GM21528 (cell line): Measurements from ENCODE around the gene NYAP1.
"Not testable (repeated sequence)": the region's sequence is repeated elsewhere in the genome, so short reads cannot be mapped to it uniquely, and the experiment has no call there.

Experiments
- ATAC-seq: cut with Tn5 transposase; IDR thresholded peaks from one replicate; pipeline ENCODE4 v1.9.1; 2021; ENCODE audit warnings: mild to moderate bottlenecking, moderate library complexity; ENCODE audit not compliant: unreplicated experiment, low FRiP score

The NYAP1 gene

DNA sequence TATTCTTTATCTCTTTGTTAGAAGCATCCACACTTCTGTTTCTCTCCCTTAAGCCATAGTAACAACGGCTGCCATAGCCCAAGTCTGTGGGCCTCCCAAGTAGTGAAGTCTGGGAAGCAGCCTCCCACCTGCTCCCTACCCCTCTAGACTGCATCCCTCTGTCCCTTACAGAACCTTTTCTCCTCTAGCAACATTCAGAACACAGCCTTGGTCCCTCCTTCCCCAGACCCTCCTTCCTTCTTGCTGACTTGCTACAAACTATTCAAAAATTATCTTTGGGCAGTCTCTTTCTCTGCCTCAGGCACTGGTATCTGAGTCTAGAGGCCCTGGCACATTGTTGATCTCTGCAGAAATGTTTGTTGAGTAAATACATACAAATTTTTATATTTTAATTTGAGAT is 2.3 kb upstream of the NYAP1 start:
- no peak for ATAC-seq

DNA sequence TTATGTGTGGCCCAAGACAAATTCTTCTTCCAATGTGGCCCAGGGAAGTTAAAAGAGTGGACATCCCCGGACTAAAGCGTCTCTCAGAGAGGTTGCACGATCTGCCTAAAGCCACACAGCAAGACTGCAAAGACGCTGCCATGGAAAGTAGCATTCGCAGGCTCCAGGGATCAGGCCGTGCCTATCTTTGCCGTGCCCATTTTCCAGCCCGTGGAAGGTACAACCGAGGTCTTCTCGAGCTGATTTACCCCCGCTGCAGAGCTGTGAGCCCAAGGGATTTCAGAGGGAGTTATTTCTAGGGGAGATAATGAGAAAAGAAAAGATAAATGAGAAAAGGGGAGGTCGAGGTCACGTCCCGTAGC is 1.0 kb upstream of the NYAP1 start:
- no peak for ATAC-seq

DNA sequence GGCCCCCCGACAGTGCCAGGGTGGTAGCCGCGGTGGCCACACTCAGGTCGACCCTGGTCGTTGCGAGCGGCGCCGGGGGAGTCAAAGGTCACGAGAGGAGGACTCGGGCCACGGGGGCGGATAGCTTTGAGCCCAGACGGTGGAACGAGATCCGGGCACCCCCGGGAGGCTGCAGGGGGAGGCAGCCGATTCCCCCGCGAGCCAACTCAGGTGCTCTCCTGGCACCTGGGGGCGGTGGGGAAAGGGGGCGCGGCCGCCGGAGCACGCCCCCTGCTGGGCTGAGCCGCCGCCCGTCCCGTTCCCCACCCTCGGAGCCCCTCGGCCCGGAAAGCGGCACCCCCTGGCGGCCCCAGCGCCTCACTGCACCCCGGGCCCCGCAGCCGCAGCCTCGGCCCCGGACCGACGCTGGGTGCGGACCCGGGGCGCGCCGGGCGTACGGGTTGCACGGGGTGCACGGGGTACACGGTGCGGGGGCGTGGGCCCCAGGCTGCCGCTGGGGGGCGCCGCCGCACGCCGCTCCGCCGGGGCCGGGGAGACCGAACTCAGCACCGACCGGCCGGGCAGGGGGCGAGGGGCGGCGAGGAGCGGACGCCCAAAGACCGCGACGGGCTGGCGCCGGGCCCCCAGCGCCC is 521 bp upstream of the NYAP1 start:
- peak; percentile 48 for ATAC-seq

DNA sequence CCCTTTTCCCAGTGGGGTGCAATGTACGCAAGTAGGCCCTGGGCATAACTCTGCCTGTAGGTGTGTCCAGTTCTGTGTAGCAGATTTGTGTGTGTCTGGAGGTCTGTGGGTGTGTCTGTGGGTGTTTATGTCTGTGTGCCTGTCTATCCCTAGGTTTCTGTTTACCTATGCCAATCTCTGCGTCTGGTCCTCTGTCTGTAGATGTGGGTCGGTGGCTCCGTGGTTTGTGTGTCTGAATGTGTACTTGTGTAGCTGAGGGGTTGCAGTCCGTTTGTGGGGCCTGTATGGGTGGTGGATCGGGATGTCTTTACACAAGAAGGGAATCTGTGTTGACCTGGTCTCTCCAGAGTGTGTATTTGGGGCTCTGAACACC is 932 bp downstream of the NYAP1 start:
- ATAC-seq, result no peak

DNA sequence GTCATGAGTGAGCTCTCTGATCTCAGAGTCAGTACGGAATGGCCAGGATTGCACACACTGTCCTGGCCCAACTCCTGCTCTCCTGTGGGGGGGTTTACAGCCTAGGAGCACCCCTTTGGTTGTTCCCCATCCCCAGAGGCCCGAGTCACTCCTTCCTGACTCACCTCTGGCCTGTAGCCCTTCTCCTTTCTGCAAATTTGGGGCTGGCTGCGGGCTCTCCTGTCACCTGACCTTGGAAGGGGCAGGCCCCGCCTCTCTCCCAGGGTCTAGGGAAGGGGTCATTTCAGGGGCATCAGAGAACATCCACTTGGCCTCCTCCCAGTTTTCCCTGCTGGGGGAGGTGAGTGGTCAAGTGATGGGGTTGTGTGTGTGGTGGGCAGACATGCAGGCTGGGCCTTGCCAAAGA is 1.7 kb downstream of the NYAP1 start:
- no peak for ATAC-seq

DNA sequence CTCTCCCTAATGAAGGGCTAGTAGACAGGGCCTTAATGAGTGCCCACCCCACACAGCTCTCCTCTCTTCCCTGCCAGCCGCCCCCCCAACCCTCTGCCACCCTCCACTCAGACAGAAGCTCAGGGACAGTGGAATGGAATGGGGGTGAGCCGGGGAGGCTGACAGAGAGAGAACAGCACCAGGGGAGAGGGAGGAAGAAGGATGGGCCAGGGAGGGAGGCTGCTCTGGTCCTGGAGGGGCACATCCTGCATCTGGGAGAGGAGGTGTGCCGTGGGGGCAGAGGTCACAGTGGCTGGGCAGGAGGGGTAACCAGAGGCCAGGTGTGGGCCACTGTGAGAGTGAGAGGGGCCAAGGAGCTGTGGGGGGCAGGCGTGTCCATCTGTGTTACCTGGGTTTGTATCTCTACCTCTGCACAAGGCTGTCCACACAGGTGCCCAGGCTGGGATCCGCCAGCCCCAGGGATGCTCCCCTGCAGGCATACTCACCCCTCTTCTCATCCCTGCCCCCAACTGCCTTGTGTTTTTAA is 2.4 kb downstream of the NYAP1 start:
- no peak for ATAC-seq

DNA sequence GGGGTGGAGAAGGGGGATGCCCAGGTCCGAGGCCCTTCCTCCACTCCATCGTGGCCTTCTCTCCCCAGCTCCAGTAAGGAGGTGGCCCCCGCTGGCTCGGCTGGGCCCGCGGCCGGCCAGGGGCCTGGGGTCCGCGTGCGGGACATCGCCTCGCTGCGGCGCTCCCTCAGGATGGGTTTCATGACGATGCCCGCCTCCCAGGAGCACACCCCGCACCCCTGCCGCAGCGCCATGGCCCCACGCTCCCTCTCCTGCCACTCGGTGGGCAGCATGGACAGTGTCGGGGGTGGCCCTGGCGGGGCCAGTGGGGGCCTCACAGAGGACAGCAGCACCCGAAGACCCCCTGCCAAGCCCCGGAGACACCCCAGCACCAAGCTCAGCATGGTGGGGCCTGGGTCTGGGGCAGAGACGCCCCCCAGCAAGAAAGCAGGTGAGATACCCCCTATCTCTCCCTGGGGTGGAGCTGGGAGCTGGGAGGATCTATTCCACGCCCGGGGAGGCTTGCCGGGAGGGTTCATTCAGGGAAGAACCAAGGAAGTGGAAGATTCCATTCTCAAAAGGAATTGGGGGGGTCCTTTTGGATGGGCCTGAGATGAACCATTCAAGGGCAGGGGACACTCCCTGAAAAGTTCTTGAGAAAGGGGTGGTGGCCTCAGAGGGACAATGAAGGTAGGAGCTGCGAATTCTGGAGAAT is 3.2 kb downstream of the NYAP1 start:
- ATAC-seq, result no peak

DNA sequence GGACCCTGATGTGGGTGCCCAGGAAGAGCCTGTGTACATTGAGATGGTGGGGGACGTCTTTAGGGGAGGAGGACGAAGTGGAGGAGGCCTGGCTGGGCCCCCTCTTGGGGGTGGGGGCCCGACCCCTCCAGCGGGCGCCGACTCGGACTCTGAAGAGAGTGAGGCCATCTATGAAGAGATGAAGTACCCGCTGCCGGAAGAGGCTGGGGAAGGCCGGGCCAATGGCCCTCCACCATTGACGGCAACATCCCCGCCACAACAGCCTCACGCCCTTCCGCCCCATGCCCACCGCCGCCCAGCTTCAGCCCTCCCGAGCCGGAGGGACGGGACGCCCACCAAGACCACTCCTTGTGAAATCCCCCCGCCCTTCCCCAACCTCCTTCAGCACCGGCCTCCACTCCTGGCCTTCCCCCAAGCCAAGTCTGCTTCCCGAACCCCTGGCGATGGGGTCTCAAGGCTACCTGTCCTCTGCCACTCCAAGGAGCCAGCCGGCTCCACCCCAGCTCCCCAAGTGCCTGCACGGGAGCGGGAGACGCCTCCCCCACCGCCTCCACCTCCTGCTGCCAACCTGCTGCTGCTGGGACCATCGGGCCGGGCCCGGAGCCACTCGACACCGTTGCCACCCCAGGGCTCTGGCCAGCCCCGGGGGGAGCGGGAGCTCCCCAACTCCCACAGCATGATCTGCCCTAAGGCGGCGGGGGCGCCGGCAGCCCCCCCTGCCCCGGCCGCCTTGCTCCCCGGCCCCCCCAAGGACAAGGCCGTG is 4.8 kb downstream of the NYAP1 start:
- no peak for ATAC-seq

DNA sequence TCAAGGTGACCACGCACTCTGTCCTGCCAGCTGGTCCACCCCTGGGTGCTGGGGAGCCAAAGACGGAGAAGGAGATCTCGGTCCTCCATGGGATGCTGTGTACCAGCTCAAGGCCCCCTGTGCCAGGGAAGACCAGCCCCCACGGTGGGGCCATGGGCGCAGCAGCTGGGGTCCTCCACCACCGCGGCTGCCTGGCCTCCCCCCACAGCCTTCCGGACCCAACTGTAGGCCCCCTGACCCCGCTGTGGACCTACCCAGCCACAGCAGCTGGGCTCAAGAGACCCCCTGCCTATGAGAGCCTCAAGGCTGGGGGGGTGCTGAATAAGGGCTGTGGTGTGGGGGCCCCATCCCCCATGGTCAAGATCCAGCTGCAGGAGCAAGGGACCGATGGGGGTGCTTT is 5.4 kb downstream of the NYAP1 start:
- no peak for ATAC-seq

DNA sequence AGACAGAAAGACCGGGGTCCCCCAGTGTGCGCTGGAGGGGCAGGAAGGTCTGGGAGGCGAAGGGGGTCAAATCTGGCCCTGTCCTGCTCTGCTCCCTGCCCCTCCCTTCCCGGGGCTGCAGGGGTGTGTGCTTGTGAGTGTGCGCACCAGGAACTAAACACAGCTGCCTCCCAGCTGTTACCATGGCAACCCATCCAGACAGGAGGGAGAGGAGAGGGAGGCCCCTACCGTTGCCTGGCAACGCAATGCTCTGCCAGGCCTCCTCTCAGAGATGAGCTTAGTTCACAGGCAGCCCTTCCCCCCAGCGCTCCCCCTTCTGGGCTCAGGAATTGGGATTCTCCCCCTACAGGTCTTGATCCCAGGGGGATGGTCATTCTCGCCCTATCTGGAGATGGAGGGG is 6.1 kb downstream of the NYAP1 start:
- no peak for ATAC-seq

DNA sequence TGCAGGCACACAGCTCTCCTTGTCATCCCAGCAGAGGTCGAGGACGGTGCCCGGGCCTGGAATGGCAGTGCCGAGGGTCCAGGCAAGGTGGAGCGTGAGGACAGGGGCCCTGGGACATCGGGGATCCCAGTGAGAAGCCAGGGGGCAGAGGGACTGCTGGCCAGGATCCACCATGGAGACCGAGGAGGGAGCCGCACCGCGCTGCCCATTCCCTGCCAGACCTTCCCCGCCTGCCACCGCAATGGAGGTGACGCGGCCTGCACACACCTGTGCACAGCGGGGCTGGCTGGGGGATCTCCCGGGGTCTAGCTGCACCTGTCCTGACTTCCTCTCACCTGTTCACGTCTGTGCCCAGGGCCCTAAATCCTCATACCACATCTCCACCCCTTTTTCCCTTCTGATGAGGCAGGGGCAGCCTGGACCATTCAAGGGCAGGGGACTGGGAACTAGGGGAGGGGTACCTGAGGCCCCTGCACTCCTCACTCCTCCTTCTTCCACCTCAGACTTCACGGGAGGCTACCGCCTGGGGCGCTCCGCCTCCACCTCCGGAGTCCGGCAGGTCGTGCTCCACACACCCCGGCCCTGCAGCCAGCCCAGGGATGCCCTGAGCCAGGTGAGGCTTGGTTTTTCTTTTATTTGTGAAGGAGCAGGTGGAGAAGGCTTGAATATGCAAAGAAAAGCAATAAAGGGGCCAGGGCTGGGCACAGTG is 6.9 kb downstream of the NYAP1 start:
- no peak for ATAC-seq

DNA sequence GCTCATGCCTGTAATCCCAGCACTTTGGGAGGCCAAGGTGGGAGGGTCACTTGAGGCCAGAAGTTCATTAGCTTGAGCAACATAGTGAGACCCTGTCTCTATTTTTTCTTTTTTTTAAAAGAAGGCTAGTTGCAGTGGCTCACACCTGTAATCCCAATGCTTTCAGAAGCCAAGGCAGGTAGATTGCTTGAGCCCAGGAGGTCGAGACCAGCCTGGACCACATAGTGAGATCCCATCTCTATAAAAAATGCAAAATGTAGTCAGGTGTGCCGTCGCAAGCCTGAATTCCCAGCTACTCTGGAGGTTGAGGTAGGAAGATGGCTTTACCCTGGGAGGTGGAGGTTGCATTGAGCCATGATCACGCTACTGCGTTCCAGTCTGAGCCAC is 7.5 kb downstream of the NYAP1 start:
- no peak for ATAC-seq

DNA sequence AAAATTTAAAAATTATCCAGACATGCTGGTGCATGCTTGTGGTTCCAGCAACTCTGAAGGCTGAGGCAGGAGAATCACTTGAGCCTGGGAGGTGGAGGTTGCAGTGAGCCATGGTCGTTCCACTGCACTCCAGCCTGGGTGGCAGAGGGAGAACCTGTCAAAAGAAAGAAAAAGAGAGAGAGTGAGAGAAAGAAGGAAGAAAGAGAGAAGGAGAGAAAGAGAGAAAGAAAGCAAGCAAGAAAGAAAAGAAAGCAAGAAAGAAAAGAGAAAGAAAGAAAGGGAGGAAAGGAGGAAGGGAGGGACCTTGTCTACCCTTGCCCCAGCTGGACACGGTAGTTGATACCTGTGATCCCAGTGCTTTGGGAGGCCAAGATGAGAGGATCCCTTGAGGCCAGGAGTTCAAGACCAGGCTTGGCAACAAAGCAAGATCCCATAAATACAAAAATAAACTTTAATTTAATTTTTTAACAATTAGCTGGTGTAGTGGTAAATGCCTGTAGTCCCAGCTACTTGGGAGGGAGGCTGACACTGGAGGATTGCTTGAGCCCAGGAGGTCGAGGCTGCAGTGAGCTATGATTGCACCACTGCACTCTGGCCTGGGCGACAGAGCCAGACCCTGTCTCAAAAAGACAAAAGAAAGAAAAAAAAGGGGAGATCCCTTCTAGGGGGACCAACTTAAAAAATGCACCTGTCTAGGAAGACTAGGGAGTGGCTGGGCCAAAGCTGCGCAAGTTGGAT is 9.2 kb downstream of the NYAP1 start:
- ATAC-seq, result no peak

DNA sequence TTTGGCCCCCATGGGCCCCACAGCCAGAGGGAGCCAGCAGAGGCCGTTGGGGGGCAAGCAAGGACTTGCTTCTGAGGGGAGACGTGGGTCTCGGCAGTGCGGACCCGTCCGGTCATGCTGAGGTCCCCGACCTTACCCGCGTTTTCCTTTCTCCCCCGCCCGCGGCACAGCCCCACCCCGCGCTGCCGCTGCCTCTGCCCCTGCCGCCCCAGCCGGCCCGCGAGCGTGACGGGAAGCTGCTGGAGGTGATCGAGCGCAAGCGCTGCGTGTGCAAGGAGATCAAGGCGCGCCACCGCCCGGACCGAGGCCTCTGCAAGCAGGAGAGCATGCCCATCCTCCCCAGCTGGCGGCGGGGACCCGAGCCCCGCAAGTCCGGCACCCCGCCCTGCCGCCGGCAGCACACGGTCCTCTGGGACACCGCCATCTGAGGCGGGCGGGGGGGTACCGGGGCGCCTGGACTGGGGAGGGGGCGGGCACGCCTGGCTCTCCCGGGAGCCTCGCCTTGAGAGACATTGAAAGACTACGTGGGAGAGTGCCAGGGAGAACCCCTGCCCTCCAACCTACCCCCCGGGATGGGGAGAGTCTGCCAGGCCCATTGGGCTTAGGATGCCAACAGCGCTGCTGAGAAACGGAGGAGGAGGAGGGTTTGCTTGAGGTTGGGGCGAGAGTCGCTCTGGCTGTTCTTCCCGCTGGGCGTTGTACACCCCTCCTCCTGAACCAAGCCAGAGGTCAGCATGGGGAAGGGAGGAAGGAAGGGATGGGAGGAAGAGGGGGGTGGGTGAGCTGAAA is 9.9 kb downstream of the NYAP1 start:
- no peak for ATAC-seq

DNA sequence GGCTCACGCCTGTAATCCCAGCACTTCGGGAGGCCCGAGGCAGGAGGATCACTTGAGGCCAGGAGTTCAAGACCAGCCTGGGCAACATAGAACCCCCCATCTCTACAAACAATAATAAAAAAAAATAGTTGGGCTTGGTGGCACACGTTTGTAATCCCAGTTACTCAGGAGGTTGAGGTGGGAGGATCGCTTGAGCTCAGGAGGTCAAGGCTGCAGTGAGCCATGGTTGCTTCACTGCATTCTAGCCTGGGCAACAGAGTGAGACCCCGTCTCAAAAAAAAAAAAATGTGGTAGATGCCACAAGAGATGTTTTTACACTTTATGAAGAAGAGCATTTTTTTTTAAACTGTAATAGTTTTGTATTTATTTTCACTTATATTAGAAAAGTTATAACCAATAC is 12.8 kb downstream of the NYAP1 start:
- ATAC-seq, result no peak

DNA sequence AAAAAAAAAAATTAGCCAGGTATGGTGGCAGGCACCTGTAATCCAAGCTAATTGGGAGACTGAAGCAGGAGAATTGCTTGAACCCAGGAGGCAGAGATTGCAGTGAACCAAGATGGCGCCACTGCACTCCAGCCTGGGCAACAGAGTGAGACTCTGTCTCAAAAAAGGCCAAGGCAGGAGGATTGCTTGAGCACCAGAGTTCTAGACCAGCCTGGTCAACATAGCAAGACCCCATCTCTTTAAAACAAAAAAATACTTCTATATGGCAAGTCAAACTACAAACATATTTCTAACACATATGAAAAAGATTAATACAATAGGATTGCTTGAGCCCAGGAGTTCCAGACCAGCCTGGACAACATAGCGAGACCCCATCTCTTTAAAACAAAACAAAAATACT is 17.0 kb downstream of the NYAP1 start:
- ATAC-seq, result not testable (repeated sequence)

DNA sequence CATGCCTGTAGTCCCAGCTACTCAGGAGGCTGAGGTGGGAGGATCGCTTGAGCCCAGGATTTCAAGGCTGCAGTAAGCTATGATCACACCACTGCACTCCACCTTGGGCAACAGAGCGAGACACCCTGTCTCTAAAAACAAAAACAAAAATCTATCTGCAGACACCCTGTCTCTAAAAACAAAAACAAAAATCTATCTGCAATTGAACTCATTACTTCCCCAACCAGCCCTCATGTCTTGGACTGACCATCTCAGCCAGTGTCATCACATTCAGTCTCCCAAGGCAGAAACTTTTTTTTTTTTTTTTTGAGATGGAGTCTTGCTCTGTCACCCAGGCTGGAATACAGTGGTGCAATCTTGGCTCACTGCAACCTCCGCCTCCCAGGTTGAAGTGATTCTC is 20.3 kb downstream of the NYAP1 start:
- not testable (repeated sequence) for ATAC-seq

DNA sequence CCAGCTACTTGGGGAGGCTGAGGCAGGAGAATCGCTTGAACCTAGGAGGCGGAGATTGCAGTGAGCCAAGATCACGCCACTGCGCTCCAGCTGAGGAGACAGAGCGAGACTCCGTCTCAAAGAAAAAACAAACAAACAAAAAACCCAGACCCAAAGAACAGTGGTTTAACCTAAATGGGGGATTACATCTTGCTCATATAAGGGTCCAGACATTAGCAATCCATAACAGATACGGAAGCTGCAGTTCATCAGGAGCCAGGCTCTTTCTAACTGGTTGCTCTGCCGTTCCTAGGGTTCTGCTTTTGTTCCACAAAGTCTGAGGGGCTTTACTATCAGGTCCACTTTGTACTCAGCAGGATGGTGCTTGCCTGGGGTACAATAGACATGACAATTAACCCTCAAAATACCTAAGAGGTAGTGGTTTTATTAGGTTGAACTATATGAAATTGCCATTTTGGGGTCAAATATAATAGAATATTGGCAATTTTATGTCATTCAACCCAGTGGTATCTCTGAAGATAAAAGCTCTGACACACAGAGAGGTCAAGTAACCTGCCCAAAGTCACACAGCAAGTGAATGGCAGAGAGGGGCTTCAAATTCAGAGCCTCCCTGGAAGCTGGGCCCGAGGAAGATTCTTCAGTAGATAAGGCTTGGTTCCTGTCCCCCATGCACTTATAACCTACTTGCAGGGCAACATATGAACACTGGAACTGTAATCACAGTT is 21.3 kb downstream of the NYAP1 start:
- no peak for ATAC-seq

DNA sequence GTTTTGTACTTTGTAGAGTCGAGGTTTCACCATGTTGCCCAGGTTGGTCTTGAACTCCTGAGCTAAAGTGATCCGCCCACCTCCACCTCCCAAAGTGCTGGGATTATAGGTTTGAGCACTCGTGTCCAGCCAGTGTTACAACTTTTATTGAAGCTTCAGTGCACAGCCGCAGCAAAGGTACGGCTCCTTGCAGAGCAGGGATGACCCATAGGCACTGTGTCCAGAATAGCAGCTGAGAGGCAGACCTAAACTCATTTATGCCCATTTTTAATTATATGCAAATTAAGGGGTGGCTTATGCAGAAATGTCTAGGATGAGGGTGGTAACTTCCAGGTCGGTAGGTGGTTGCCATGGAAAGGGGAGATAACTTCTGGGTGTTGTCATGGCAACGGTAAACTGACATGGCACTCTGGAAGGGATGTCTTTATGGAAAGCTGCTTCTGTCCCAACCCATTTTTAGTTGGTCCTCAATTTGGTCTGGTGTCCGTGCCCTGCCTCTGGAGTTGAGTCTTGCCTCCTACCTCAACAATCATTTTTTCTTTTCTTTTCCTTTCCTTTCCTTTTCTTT is 22.7 kb downstream of the NYAP1 start:
- no peak for ATAC-seq
